NCI-H2227 (cell line): Measurements from ENCODE around the gene F5.
"Not testable (repeated sequence)": the region's sequence is repeated elsewhere in the genome, so short reads cannot be mapped to it uniquely, and the experiment has no call there.

Experiments used
- DNase-seq: peaks from one replicate; lab custom pipeline; 2025; ENCODE audit not compliant: unreplicated experiment; lab: John Stamatoyannopoulos, UW

F5 gene

GRCh38 chr1:169546087-169546995 lies 39.9 kb downstream of the F5 start:
- DNase-seq = peak; percentile 88

DNA sequence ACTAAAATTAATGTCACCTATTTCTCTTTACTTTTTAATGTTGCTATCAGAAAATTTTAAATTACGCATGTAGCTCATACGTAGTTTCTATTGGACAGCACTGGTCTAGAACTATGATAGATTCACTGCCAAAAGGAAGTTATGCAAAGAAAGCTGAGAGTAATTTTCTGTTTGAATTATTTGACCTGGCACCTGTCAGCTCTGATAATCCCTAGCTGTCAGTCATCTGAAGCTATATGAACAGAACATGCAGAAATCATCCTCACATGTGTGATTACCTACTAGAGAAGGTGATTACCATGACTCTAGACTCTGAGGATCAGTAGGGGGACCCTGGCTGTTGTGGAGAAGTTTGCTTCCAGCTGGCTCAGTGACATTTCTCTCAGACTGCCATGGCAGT lies 40.8 kb downstream of the F5 start:
- no peak for DNase-seq

GRCh38 chr1:169538998-169539871 lies 47.0 kb downstream of the F5 start:
- DNase-seq = no peak

GRCh38 chr1:169534653-169535052 lies 51.6 kb downstream of the F5 start:
- no peak for DNase-seq

DNA sequence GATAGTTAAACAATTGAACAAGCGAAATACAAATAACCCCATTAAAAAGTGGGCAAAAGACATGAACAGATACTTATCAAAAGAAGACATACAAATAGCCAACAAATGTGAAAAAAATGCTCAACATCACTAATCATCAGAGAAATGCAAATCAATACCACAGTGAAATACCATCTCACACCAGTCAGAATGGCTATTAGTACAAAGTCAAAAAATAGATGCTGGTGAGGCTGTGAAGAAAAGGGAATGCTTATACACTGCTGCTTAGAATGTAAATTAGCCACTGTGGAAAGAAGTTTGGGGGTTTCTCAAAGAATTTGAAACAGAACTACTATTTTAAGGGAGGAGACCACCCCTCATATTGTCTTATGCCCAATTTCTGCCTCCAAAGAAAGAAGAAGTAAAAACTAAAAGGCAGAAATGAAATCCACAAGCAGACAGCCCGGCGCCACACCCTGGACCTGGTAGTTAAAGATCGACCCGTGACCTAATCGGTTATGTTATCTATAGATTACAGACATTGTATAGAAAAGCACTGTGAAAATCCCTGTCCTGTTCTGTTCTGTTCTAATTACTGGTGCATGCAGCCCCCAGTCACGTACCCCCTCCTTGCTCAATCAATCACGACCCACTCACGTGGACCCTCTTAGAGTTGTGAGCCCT lies 52.6 kb downstream of the F5 start:
- not testable (repeated sequence) for DNase-seq

DNA sequence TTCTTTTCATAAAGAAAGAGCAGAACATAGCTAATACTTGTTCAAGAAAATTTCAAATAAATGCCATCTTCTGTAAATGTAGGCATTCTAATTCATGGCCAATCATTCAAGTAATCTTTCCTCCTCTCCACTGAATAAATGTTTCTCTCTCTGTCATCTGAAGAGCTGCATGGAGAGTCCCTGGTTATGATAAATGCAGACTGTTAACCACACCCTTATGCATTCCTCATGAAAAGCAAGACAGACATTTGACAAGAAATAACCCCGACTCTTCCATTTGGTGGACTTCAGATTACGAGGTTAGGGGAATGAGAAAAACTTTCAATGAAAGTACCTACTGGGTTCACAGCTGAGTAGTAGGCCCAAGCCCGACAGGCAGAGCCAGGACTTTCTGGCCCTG lies 55.8 kb downstream of the F5 start:
- DNase-seq = no peak

- no peak for DNase-seq
Measured at GRCh38 chr1:169529068-169529642, 57.1 kb downstream of the F5 start.

- DNase-seq = no peak
Measured at GRCh38 chr1:169528215-169529067, 57.8 kb downstream of the F5 start.

- DNase-seq = no peak
Measured at GRCh38 chr1:169527451-169528214, 58.6 kb downstream of the F5 start.

DNA sequence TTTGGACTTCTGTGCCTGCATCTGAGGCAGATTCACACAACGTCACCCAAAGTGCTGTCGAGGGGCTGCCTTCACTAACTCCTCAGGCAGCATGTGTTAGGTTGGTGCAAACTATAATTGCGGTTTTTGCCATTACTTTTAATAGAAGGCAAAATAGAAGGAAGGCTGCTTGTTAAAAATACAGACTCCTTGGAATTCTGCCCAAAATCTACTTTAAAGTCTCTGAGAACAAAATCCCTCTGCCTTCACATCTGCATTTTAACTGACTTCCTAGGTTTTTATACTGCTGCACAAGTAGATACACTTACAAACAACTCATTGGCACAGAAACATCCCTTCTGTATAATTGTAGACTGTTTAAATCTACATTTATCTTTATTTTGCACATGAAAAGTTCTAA lies 59.3 kb downstream of the F5 start:
- no peak for DNase-seq

- DNase-seq = no peak
Measured at GRCh38 chr1:169526120-169526832, 60.0 kb downstream of the F5 start.

DNA sequence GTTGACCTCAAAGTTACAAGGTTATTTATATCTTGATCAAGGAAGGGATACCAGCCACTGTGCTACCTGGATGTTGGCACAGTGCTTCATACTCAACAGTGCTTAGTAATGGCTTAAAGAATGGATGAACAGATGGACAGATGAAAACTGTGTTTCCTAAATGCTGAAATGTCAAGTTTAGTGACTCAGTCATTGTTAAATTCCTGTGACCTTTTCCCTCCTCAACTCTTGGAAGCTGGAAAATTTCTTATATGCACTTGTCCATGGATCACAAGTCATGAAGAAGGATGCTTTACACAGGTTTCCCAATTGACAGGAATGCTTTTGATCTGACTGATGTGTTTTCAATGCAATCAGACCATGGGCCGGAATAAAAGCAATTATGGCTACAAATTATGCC lies 60.9 kb downstream of the F5 start:
- no peak for DNase-seq

DNA sequence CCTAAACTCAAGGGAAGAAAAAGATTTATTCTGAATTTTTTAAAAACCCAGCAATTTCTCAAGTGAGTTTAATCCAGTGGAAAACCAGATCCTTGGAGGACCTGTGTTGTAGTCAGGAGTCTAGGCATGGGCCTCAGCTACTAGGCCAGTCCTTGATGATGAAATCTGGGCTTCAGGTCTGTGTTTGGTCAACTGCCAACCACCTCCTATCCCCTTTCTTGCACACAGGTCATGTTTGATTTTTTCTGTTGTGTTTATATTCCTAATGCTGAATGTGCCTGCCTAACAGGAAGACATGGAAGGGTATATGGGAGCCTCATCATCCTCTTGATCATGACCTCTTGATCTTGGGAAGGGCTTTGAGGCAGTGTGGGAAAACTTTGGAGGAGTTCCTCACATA lies 62.4 kb downstream of the F5 start:
- DNase-seq = no peak

DNA sequence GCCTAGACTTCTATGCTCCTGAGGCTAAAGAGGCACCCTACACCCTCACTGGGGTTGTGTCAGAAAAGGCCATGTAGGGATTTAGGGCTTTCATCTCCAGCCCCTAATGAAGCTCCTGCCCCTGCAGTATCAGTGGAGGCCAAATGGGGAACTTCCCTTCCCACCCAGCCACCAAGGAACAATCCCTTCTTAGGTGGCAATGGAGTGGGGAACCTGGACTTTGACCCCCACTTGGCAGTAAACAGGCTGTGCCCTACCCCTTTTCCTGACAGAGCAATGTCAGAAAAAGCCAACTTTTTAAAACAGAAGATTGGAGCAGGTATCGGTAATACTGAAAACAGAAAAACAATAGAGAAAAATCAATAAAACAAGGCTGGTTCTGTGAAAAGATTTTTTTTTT lies 65.1 kb downstream of the F5 start:
- DNase-seq = no peak

GRCh38 chr1:169517558-169518186 lies 68.6 kb downstream of the F5 start:
- no peak for DNase-seq

- no peak for DNase-seq
Measured at GRCh38 chr1:169515641-169516040, 70.6 kb downstream of the F5 start.

DNA sequence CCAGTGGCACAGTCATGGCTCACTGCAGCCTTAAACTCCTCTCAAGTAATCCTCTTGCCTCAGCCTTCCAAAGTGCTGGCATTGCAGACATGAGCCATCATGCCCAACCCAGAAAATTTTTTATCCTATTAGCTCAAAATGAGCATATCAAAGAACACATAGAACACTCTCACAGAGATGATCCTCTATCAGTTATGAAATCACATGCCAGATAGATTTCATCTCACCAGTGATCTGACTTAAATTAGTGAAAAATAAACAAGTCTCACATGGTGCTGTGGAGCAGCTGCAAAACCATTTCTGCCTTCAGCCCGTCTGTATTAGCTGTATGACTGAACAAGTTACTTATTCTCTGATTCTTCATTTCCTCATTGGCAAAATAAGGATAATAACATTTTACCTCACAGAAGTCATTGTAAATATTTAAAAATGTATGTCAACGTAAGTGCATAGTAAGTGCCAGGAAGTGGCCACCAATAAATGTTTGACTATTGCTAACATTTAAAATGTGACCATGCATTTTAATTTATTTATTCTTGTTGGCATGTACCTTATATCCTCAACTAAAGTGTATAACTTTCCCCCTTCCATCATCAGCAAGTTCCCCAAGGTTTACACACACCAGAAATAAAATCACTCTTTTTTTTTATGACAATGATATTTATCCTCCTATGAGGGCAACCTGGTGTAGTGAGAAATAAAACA lies 71.6 kb downstream of the F5 start:
- DNase-seq = no peak

DNA sequence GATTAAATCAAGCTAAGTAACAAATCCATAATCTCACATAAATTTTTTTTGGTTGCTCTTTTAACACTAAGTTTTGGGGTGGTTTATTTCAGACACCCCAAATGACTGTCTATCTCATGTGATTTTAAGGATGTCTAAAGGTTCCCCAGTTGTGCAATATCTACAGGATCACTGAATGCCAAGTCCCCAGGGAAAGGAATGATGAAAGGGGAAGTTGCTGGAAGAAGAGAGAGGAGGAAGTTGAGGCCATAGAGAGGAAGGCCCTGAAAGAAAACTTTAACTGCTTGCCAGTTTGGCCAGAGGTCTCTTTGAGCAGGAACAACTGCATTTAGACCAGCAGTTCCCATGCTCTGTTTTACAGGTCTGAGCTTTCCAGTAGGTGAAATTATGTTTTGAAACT lies 73.1 kb downstream of the F5 start:
- DNase-seq = no peak
